Small intestine (tissue), 7 donors: ENCODE data around the gene LMNTD2. TPM values are rescaled to one million over a fixed set of nuclear protein-coding genes. Genes with fewer than 3 reads are reported as not detected.

Source experiments
- DNase-seq, 2 donors: peaks; one replicate each; pipeline versions ENCODE4 v3.0.0 to v3.0.0-alpha.2; 2013
- FAIRE-seq: peaks from 2 replicates; lab custom pipeline; 2012; peaks lifted over from hg19 to GRCh38; lab: Jason Lieb, UNC
- H3K27ac ChIP-seq, 3 donors: one replicate each; pipeline ENCODE4 v1.5.1; 2013; ENCODE audit warnings: low read length in 2 of 3, mild to moderate bottlenecking in 2 of 3, control low read depth in 1 of 3, inconsistent platforms in 1 of 3, low read depth in 1 of 3, moderate library complexity in 1 of 3
- H3K27me3 ChIP-seq, 3 donors: one replicate each; pipeline ENCODE4 v1.6.1; 2013; ENCODE audit warnings: low read length in 3 of 3, inconsistent platforms in 1 of 3; ENCODE audit not compliant: control insufficient read depth in 3 of 3, insufficient read depth in 3 of 3
- H3K36me3 ChIP-seq, 3 donors: one replicate each; pipeline ENCODE4 v1.6.1; 2013; ENCODE audit warnings: low read length in 3 of 3, inconsistent platforms in 1 of 3, low read depth in 1 of 3, mild to moderate bottlenecking in 1 of 3, moderate library complexity in 1 of 3; ENCODE audit not compliant: control insufficient read depth in 3 of 3, insufficient read depth in 2 of 3
- H3K4me1 ChIP-seq, 3 donors: one replicate each; pipeline ENCODE4 v1.6.1; 2013; ENCODE audit warnings: low read length in 2 of 3, inconsistent platforms in 1 of 3, low read depth in 1 of 3, mild to moderate bottlenecking in 1 of 3, moderate library complexity in 1 of 3; ENCODE audit not compliant: control insufficient read depth in 3 of 3, insufficient read depth in 2 of 3
- H3K4me3 ChIP-seq, 3 donors: one replicate each; pipeline ENCODE4 v1.5.1; 2013; ENCODE audit warnings: low read length in 3 of 3, control low read depth in 1 of 3, inconsistent platforms in 1 of 3, low read depth in 1 of 3, mild to moderate bottlenecking in 1 of 3, moderate library complexity in 1 of 3
- H3K9me3 ChIP-seq, 2 donors: one replicate each; pipeline ENCODE4 v1.6.1; 2013; ENCODE audit warnings: low read depth in 1 of 2, low read length in 1 of 2; ENCODE audit not compliant: control insufficient read depth in 2 of 2, insufficient read depth in 1 of 2
- WGBS, 3 donors: extraction: QIAGEN DNeasy Blood & Tissue Kit; methylation state at CpG; one replicate each; pipeline ENCODE4 v1.1.7; 2013; 5-methylcytosine and 5-hydroxymethylcytosine counted together
- polyA plus RNA-seq, 4 donors: library from polyadenylated mRNA; stranded (reverse) in 3 of 4; unstranded in 1 of 4; fragments of 200-250 nt in 3 of 4; fragments of 120-200 nt in 1 of 4; gene quantifications; one replicate each; pipeline versions ENCODE4 v1.2.1 to v1.2.3, GENCODE V29; 2013
- donor health status: healthy with polysubstance abuse.
- donor health status: control.
- donor health status: control.
- donor health status: Bipolar disorder and iron deficiency.
- donor health status: healthy.

The LMNTD2 gene
- polyA plus RNA-seq, 4 donors: 4.7 to 26.4 (median 11.9) TPM

DNA sequence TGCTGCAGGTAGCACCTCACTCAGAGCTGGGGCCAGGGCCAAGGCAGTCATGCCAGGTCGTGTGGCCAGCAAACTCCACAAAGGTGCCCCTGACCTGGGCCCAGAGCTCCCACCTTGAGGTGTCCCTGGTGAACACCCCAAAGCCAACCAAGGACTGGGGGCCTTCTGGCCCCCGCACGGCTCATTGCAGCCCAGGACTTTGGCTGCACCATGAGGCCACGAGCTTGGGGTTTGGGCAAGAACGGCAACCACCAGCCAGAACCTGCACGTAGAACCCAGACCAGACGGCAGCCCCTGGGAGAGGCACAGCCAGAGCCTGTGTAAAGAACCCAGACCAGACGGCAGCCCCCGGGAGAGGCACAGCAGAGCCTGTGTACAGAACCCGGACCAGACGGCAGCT lies 15.4 kb downstream of the LMNTD2 start:
- Histone ChIP-seq H3K27ac (no peak overlapping the region), H3K4me3 (no peak overlapping the region), H3K36me3 (peaks cover 0 to 2% (median 0%) of the 10 kb centered on the region in 3 donors), H3K27me3 (no peaks in the 10 kb centered on the region), H3K4me1 (peaks cover 0 to 4% (median 0%) of the 10 kb centered on the region in 3 donors), H3K9me3 (no peaks in the 10 kb centered on the region)
- DNase-seq (no peak), FAIRE-seq (no peak)
- WGBS, 3 donors: 87 to 93% (median 91%) methylated on average over 11 of the region's 11 CpGs

DNA sequence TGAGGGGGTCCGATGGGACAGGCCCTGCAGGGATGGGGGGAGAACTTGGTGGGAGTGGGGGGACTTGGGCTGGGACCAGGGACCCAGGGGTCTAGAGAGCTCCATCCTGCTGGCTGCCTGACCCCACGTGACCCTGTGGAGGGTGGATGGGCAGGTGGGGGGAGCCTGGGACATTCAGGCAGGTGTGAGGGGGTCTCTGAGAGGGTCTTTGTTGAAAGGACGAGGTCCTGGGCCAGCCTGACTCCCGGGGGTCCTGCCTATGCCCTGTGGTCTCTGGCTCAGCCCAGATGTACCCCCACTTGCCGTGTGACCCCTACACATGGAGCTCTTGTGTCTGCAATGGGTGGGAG lies 15.7 kb downstream of the LMNTD2 start:
- no peak for FAIRE-seq
- no peak overlapping the region for H3K27ac ChIP-seq
- no peak for DNase-seq

DNA sequence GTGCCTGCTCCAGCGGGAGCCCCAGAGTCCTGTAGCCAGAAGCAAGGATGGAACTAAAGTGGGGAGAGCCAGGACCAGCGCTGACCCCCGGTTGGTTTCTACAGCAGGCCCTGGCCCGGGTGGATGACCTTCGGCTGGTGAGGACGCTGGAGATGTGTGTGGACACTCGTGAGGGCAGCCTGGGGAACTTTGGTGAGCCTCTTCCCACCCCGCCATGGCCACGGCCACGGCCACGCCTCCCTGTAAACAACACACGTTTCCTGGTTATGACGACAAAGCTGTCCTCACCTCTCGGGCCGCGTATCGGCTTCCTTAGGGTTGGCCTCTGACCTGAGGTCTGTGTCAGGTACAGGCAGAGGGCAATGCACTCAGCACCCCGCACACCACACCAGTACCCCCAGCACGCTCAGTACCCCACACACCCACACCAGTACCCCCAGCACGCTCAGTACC lies 19.1 kb downstream of the LMNTD2 start:
- DNase-seq (no peak), FAIRE-seq (no peak)
- Histone ChIP-seq H3K4me1 (peaks cover 3 to 18% (median 4%) of the 10 kb centered on the region in 3 donors), H3K27ac (no peak overlapping the region), H3K27me3 (peaks cover 0 to 18% (median 0%) of the 10 kb centered on the region in 3 donors), H3K36me3 (peaks cover 0 to 5% (median 0%) of the 10 kb centered on the region in 3 donors), H3K4me3 (no peak overlapping the region), H3K9me3 (no peaks in the 10 kb centered on the region)
- 66 to 87% (median 81%) methylated on average over 20 of the region's 20 CpGs for WGBS, 3 donors

More for the DNA sequence above, 15.7 kb downstream of the LMNTD2 start:
- WGBS, 3 donors: 80 to 88% (median 83%) methylated on average over 5 of the region's 5 CpGs
- H3K4me3 ChIP-seq: no peak overlapping the region
- no peaks in the 10 kb centered on the region for H3K9me3 ChIP-seq
- H3K36me3 ChIP-seq: peaks cover 0 to 4% (median 0%) of the 10 kb centered on the region in 3 donors
- no peaks in the 10 kb centered on the region for H3K27me3 ChIP-seq
- peaks cover 0 to 4% (median 0%) of the 10 kb centered on the region in 3 donors for H3K4me1 ChIP-seq

DNA sequence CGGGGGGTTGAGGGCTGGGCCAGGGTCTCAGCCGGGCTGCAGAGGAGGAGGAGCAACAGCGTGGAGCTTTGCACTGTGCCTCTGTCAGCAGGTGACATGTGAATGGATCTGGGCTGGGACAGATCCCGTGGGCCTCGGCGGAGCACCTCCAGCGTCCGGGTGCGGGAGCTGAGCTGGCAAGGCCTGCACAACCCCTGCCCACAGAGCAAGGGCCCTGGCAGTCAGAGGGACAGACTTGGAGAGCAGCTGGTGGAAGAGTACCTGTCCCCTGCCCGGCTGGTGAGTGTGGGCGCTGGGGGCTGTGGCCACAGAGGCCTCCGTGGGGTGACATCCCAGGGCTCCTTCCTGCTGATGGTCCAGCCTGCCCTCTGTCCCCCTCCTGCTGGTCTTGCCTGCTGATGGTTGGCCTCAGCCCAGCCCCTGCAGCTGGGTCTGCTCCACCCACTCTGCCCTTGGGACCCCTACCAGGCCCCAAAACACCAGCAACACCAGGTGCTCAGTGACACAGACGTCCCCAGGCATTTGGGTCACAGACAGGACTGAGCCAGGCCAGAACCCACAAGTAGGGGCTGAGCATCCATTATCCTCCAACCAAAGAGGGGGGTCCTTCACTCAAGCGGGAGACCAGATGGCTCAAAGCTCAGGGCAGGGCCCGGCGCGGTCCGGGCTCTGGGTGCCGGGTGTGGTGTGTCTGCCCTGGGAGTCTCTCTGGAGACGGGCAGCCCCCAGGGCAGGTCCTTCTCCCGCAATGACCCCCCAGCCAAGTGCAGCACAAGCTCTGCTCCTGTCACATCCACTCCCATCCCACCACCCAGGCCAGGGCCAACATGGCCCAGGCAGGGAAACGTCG lies 19.7 kb downstream of the LMNTD2 start:
- peaks cover 0 to 5% (median 0%) of the 10 kb centered on the region in 3 donors for H3K36me3 ChIP-seq
- no peak overlapping the region for H3K4me3 ChIP-seq
- no peak for FAIRE-seq
- DNase-seq: no peak
- WGBS, 3 donors: 90 to 92% (median 91%) methylated on average over 20 to 23 of the region's 23 CpGs
- H3K27ac ChIP-seq: no peak overlapping the region
- no peaks in the 10 kb centered on the region for H3K9me3 ChIP-seq
- H3K27me3 ChIP-seq: peaks cover 0 to 18% (median 0%) of the 10 kb centered on the region in 3 donors
- H3K4me1 ChIP-seq: peaks cover 4 to 22% (median 4%) of the 10 kb centered on the region in 3 donors

DNA sequence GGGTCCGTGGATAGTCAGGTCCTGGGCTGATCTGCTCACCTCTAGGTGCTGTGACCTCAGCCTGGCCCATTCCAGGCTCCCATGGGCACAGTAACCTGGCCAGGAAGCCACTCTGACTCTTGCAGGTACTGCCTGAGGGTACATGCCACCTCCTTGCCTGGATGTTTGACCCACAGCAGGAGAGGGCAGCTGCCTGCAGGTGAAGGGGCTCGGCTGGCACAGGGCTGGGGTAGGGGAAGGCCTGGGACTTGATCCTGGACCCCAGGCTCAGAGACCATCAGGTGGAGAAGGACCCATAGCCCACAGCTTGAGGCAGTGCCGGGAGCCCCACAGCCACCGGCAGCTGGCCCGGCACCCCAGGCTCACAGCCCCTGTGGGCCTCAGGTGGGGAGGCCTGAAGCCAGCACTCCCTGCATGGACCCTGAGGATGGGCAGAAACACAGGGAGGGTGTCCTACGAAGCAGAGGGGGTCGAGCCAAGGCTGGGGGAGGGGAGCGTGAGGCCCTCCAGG lies 20.5 kb downstream of the LMNTD2 start:
- 92 to 96% (median 94%) methylated on average over 8 of the region's 8 CpGs for WGBS, 3 donors
- H3K27me3 ChIP-seq: peaks cover 0 to 18% (median 0%) of the 10 kb centered on the region in 3 donors
- H3K4me1 ChIP-seq: peaks cover 4 to 22% (median 4%) of the 10 kb centered on the region in 3 donors
- FAIRE-seq: no peak
- peaks cover 0 to 5% (median 0%) of the 10 kb centered on the region in 3 donors for H3K36me3 ChIP-seq
- H3K9me3 ChIP-seq: no peaks in the 10 kb centered on the region
- no peak overlapping the region for H3K27ac ChIP-seq
- no peak for DNase-seq
- no peak overlapping the region for H3K4me3 ChIP-seq

DNA sequence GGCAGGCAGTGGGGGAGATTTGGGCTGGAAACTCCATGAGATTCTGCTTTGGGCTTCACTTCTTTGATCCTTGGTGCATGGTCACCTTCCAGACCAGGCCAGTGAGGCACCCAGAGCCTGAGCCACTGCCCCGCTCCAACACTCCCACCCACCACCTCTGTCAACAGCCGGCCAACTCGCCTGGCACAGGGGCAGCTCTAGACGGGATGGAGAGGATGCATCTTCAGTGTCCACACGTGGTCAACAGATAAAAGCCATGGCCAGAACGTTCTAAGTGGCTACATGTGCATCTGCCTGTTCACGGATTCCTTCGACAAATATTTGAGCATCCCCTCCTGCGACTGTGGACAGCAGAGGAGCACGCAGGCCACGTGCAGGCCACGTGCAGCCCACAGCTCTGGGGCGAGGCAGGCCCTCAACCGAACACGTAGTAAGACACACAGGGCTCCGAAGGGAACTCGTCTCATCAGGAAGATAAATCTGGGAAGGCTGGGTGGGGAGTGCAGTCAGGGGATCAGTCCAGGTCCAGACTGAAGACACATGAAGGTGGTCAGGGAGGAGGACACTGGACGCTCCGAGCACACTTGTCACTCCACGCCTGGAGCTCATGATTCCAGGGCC lies 22.0 kb downstream of the LMNTD2 start:
- WGBS, 3 donors: 90 to 93% (median 92%) methylated on average over 20 of the region's 20 CpGs
- FAIRE-seq: no peak
- Histone ChIP-seq H3K9me3 (no peaks in the 10 kb centered on the region), H3K27me3 (peaks cover 0 to 18% (median 0%) of the 10 kb centered on the region in 3 donors), H3K4me3 (no peak overlapping the region), H3K27ac (no peak overlapping the region), H3K36me3 (peaks cover 0 to 14% (median under 1%) of the 10 kb centered on the region in 3 donors), H3K4me1 (peaks cover 0 to 26% (median 4%) of the 10 kb centered on the region in 3 donors)
- no peak for DNase-seq

DNA sequence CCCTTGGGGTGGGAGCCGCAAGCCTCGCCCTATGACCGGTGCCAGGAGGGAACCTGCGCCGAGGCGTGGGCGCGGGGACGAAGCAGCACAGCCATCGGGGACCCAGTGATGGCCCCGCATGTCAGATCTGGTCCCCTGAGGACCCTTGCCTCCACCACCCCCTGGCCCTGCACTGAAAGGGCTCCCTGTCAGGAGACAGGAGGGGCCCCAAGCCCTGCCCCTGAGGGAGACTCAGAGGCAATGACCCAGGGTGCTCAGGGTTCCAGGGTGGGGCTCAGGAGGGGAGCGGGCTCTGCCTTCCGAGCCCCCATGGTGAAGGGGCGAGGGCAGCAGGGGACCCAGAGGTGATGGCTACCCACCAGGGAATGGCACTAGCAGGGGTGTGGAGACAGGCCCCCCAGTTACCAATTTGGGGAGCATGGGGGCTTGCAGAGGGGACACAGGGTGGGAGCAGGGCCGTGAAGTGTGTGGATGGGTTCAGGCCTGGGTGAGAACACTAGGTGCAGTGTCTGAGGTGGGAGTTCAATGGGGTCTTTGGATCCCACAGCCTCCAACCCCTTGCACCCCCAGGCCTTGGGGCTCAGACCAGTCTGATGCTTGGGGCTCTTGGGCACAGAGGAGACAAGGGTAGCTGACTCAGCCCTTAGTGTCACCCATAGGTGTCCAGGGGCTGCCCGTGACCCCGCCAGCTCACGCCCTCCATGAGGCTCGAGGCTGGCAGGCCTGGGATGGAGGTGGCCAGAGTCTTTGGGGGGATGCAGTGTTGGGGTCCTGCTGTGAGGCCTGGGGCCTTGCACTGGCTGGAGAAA lies 22.7 kb downstream of the LMNTD2 start:
- DNase-seq (no peak), FAIRE-seq (no peak)
- 37 to 41% (median 39%) methylated on average over 14 to 19 of the region's 19 CpGs for WGBS, 3 donors
- Histone ChIP-seq H3K36me3 (peaks cover 0 to 22% (median 3%) of the 10 kb centered on the region in 3 donors), H3K27ac (no peak overlapping the region), H3K4me1 (peaks cover 0 to 26% (median 4%) of the 10 kb centered on the region in 3 donors), H3K9me3 (no peaks in the 10 kb centered on the region), H3K27me3 (peaks cover 0 to 18% (median 0%) of the 10 kb centered on the region in 3 donors), H3K4me3 (peak overlapping the region; percentile 19 to 45 (median 37))
